Ureter (tissue), 1 donor: ENCODE results near the gene SLC39A11. TPM values are rescaled to one million over a fixed set of nuclear protein-coding genes. Genes with fewer than 3 reads are reported as not detected.
A peak's percentile ranks its signal among the peaks of the same experiment; 100 is the strongest.

ENCODE experiments used
- DNase-seq: peaks from one replicate; pipeline ENCODE4 v3.0.0-alpha.2; 2020; ENCODE audit warnings: low spot score
- total RNA-seq: library from RNA; stranded (reverse); gene quantifications from one replicate; pipeline ENCODE4 v1.2.4, GENCODE V29; 2023
- donor health status: DM: yes; HTN: yes; CAD: no.

The SLC39A11 gene
- total RNA-seq, 1 donor from 2014 or later = 60.3 TPM

DNA sequence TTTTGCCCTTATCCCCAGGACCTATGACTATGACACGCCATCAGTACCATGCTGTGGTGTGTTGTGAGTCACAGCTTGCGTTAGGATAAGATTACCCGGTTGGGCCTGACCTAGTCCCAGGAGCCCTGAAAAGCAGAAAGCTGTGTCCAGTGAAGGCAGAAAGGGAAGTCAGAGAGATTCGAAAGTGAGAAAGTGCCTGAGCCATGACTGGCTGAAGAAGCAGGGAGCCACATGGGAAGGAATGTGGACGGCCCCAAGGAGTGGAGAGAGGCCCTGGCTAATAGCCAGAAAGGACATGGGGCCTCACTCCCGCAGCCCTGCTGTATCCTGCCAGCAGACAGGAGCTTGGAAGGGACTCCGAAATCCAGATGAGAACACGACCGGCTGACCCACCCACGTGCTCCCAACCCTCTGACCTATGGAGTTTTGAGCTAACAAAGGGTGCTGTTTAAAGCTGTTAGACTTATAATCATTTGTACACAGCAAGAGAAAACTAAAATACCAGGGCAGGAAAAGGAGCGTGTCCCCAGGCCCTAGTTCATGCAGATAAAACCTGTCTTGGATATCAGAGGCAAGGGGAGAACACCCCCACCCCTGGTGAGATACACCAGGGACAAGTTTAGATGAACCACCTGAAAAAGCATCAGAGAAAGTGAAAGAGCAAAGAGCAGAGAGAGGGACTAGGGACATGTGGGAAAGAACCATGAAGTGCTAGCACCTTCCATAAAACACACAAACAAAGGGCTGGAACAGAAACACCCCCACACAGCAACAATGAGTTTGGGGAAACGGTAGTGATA is 115.3 kb downstream of the SLC39A11 start:
- DNase-seq = peak; percentile 50

GRCh38 chr17:72975509-72975908 is 117.0 kb downstream of the SLC39A11 start:
- no peak for DNase-seq

DNA sequence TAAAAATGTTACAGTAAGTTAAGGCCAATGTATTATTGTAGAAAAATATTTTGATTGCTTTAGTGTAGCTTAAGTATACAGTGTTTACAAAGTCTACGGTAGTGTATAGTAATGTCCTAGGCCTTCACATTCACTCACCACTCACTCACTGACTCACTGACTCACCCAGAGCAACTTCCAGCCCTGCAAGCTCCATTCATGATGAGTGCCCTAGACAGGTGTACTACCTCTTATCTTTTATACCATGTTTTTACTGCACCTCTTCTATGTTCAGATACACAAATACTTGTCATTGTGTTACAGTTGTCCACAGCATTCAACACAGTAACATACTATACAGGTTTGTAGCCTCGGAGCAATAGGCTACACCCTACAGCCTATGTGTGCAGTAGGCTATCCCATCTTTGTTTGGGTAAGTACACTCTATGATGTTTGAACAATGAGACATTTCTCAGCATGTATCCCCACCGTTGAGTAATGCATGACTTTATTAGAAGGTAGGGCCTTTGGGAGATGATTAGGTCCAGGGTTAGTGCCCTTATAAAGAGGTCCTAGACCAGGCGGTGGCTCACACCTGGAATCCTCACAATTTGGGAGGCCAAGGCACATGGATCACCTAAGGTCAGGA is 117.8 kb downstream of the SLC39A11 start:
- no peak for DNase-seq

- no peak for DNase-seq
Measured at GRCh38 chr17:72972263-72972951, 120.1 kb downstream of the SLC39A11 start.

DNA sequence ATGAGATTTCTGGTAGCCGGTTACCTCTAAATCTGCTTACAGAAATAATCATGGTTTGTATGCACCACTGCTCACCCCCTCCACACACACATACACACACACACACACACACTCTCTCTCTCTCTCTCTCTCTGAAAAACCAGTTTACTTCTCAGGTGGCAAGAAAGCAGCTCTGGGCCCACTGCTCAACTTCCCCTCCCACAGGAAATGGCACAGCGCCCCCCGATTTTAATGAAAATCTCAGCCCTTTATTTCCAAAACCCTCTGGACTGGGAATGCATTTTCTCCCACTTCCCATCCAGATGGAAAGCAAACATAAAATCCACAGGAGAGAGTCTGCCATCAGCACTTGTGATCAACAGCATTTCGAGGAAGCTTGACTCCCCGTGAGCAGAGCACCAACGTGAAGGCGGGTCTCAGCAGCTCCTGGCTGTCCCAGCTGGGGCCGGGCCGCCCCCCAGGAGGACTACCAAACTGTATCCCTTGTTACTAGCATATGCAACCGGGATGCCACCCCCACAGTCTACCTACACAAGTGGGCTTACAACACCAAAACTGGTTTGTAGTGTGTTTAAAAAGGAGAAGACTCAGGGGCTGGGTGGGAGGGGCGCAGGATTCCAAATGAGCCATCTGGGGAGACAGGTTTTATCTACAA is 121.1 kb downstream of the SLC39A11 start:
- no peak for DNase-seq

DNA sequence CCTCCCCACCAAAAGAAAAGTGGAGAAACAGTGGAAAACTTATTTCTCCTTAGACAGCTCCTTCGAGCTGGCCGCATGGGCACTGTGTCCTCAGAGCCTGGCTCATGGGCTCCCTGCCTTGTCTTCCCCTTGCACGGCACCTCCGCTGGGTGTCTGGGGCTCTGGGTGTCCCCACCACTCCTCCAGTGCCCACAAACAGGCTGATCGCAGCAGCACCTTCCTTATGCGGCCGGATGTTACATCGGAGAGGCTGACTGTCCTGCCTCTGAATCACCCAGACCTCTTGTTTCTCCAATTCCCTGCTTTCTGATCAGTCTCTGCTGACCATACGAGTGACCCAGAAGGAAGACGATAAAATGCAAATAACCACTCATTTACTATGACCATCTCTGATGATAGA is 121.7 kb downstream of the SLC39A11 start:
- DNase-seq = no peak

- no peak for DNase-seq
Measured at GRCh38 chr17:72970246-72970645, 122.2 kb downstream of the SLC39A11 start.

DNA sequence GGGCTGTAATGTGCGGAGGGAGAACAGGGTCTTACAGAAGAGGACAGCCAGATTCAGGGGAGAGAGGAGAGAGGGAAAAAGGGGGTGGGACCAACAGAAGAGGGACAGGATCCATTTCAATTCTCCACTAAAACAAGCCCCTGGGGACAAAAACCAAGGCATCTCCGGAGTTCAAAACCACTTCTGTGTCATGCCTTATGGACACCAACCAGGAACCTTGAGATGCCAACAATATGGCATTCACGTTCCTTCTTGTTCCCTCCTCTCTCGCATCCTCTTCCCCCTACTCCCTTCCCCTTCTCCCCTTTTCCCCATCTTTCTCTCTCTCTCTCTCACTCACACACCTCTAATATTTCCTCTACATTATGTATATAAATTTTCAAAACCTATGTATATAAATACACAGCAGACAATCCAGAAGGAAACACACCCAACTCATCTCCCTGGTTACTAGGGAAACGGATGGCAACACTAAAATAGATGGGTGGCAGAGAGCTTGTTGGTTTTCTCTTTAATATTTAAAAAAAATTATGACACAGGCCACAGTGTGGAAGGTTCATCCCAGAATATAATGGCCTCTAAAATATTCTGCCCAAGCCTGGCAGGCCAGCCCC is 123.1 kb downstream of the SLC39A11 start:
- no peak for DNase-seq

GRCh38 chr17:72968798-72969197 is 123.7 kb downstream of the SLC39A11 start:
- no peak for DNase-seq

GRCh38 chr17:72967977-72968585 is 124.4 kb downstream of the SLC39A11 start:
- DNase-seq = no peak

- no peak for DNase-seq
Measured at GRCh38 chr17:72967277-72967970, 125.1 kb downstream of the SLC39A11 start.

DNA sequence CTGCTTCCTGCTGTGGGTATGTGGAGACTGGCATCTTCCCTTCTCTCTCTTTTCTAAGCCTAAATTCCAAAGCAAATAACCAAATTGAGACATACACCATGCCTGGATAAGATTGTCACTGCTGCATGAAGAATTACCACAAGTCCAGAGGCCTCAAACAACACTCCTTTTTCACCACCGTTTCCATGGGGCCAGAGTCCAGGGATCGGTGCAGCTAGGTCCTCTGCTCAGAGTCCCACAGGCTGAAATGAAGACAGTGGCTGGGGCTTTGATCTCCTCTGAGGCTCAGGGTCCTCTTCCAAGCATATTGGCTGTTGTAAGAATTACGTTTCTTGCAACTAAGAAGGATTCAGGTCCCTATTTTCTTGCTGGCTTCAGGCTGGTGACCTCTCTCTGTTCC is 130.4 kb downstream of the SLC39A11 start:
- DNase-seq = no peak

DNA sequence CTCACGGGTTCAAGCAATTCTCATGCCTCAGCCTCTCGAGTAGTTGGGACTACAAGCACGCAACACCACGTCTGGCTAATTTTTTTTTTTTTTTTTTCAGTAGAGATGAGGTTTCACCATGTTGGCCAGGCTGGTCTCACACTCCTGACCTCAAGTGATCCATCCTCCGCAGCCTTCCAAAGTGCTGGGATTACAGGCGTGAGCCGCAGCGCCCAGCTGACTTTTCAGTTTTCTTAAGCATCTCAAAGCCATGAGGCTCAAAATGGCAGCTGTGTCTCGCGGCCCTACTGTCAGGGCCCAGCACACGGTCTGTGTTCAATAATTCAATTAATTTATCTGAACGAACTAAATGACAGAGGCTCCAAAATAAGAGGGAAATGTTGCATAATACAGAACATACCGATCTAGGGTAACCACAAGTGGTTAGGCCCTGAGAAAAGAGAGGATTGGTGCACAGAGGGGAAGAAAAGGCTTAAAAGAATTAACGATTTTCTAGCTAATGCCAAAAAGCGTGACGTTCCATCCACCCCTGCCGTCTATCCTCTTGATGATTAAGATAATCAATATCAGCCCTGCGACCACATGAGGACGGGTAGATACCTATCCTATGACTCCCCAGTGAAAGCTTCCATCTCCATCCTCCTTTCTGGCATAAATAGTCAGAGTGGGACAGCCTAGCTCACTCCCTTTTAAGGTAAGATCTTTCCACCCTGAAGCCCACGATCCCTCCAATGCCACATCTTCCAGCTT is 136.9 kb downstream of the SLC39A11 start:
- DNase-seq = no peak

DNA sequence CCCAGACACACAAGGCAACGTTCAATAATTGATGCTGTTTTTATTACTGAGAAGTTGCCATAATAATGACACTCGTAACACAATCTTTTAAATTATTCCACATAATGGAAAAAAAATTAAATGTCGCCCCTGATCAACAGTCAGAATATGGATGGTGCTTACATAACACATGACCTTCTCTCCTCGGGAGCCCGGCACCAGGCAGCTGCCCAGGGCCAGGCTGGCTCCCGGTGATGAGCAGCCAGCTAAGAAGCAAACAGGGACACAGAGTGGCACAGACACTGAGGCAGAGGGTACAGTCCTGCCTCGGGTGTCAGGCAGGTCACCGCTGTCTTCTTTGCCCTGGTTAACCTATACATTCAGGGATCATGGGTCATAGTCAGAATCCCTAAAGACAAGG is 137.9 kb downstream of the SLC39A11 start:
- no peak for DNase-seq

DNA sequence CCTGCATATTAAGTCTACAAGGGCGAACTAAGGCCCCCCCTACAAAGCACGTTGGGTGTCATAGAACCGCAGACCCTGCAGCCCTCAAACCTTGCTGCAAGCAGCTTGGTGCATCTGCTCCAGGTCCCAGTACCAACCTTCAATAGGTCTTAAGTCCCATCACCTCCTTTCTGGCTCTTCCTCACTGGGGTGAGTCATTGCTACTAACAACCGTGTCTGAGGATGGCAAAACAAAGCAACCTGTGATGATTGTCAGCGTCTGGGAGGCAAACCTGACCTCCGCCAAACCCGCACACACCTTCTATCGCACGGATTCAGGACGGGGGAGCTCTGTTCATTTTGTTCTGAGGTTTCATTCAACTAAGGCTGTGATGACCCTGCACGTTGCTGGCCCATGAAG is 138.9 kb downstream of the SLC39A11 start:
- DNase-seq = no peak

DNA sequence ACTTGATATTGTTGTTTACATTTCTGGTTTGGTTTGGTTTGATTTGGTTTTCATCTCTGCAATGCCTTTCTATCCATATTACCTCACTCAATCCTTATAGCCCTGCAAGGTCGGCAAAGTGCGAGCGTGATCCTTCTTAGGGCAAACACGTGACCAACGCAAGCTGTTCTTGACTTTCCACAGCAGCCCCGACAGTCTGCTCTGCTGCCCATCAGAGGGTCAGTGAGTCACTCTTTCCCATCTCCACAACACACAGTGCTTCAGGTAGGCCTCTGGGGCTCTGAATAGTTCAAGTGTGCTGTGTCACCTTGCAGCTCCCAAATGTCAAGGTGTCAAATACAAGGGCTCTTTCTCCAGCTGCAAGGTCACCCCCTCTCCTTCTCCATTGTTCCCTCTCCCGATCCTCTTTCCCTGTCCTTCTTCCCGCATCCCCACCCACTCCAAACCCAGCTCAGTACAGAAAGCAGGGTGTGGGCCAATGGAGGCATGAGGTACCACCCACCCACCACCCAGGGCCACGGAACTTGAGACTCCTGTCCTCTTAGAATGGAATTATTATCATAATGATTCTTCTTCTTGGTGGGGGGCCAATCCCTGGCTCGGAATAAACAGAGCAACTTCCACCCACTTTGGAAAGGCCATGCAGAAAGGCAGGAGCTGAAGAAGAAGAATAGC is 139.7 kb downstream of the SLC39A11 start:
- no peak for DNase-seq

GRCh38 chr17:72952220-72952619 is 140.3 kb downstream of the SLC39A11 start:
- DNase-seq = no peak

GRCh38 chr17:72950242-72950931 is 142.1 kb downstream of the SLC39A11 start:
- no peak for DNase-seq

- no peak for DNase-seq
Measured at GRCh38 chr17:72948115-72948514, 144.4 kb downstream of the SLC39A11 start.
